Activated naive CD4-positive, alpha-beta T cell treated with anti-CD3 and anti-CD28 coated beads for 36 hours (primary cell): ENCODE results near the gene FBXO8. TPM values are rescaled to one million over a fixed set of nuclear protein-coding genes. Genes with fewer than 3 reads are reported as not detected.
"Not testable (repeated sequence)": the region's sequence is repeated elsewhere in the genome, so short reads cannot be mapped to it uniquely, and the experiment has no call there.

Experiments used
- CTCF ChIA-PET: fragments of 350-600 bp; sonication (Branson Sonifier 250); formaldehyde crosslinking; loops from one replicate; lab custom pipeline; 2021; ENCODE audit warnings: antibody characterized with exemption; lab: Charles Lee
- DNase-seq: peaks from one replicate; pipeline ENCODE4 v3.0.0-alpha.2; 2020
- H3K27ac Mint-ChIP-seq: one replicate; pipeline ENCODE4 v1.8.0; 2021; ENCODE audit warnings: mild to moderate bottlenecking, mixed read lengths
- H3K27me3 Mint-ChIP-seq: one replicate; pipeline ENCODE4 v1.8.0; 2021; ENCODE audit warnings: low read depth, mixed read lengths
- H3K36me3 Mint-ChIP-seq: one replicate; pipeline ENCODE4 v1.8.0; 2021; ENCODE audit warnings: low read depth, mixed read lengths
- H3K4me1 Mint-ChIP-seq: one replicate; pipeline ENCODE4 v1.8.0; 2021; ENCODE audit warnings: low read depth, mixed read lengths
- H3K4me3 Mint-ChIP-seq: one replicate; pipeline ENCODE4 v1.8.0; 2021; ENCODE audit warnings: mild to moderate bottlenecking, moderate library complexity, mixed read lengths
- H3K9me3 Mint-ChIP-seq: one replicate; pipeline ENCODE4 v1.8.0; 2021; ENCODE audit warnings: mixed read lengths
- intact Hi-C: fragments of 100-400 bp; cut with micrococcal nuclease; formaldehyde crosslinking; loops from one replicate; pipeline ENCODE4 v1.15.1; 2023
- total RNA-seq, 2 experiments: library from RNA; stranded (reverse); gene quantifications; one replicate each; pipeline ENCODE4 v1.2.3, GENCODE V29; 2021

The FBXO8 gene
- total RNA-seq, 2 experiments from 2014 or later: 19.9 to 21.2 TPM

- CTCF ChIA-PET: no interaction called here
- H3K4me3 Mint-ChIP-seq: no peak overlapping the region
- H3K4me1 Mint-ChIP-seq: peaks cover 53% of the 10 kb centered on the region
- no peak overlapping the region for H3K27ac Mint-ChIP-seq
- H3K9me3 Mint-ChIP-seq: no peaks in the 10 kb centered on the region
- no peak for DNase-seq
- H3K36me3 Mint-ChIP-seq: peaks cover 18% of the 10 kb centered on the region
- intact Hi-C loops: loop anchor here (5.0 to 10.0 kb wide), 3 partner anchors 776 to 1114 kb away; partner anchors contain the start of gene GALNT7
- no peaks in the 10 kb centered on the region for H3K27me3 Mint-ChIP-seq
These were observed 2.2 kb downstream of the FBXO8 start for GRCh38 chr4:174281182-174281737.

GRCh38 chr4:174279433-174280155, 3.9 kb downstream of the FBXO8 start:
- intact Hi-C loops: loop anchor here (5.0 to 10.0 kb wide), 3 partner anchors 775 to 1112 kb away; partner anchors contain the start of gene GALNT7
- Mint-ChIP-seq H3K9me3 (no peaks in the 10 kb centered on the region), H3K27ac (no peak overlapping the region), H3K36me3 (peaks cover 14% of the 10 kb centered on the region), H3K4me1 (peaks cover 50% of the 10 kb centered on the region), H3K4me3 (no peak overlapping the region), H3K27me3 (no peaks in the 10 kb centered on the region)
- no peak for DNase-seq
- CTCF ChIA-PET: no interaction called here

DNA sequence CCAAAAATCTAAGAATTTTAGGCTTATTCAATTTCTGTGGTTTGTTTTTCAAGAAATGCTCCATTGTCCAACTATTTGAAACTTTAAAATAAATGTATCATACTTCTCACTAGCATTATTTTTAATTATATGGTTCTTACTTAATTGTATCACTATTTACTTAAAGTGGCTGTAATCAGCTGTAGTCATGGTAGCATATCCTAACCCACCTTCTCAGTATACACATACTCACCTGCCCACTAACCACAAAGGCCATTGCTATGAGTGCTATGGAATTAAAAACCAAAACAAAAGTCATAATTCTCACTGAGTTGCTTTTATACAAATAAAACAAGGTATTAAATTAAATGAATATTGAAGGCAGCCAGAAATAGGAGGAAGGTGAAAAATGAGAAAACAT, 5.0 kb downstream of the FBXO8 start:
- no peak for DNase-seq
- CTCF ChIA-PET: no interaction called here
- Mint-ChIP-seq H3K27me3 (no peaks in the 10 kb centered on the region), H3K9me3 (no peaks in the 10 kb centered on the region), H3K4me3 (no peak overlapping the region), H3K4me1 (peaks cover 48% of the 10 kb centered on the region), H3K36me3 (peaks cover 12% of the 10 kb centered on the region), H3K27ac (no peak overlapping the region)
- intact Hi-C loops: no loop called here

DNA sequence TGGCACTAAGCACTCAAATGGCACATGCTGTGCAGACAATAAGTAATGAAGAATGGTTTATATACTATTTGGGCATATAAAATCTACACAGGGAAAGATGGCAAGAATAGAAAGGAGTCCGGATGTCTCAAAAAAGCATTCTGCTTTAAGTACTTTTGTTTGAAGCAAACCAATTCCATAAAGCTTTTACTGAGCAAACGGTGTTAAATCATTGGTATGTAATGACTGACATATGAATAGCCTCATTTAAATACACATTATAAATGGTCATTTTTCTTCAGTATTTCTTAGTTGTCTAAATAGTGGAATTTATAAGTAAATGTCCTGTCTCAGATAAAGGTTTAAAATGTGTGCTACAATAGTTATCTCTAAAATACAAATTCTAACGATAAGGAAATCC, 6.0 kb downstream of the FBXO8 start:
- Mint-ChIP-seq H3K36me3 (peaks cover 12% of the 10 kb centered on the region), H3K9me3 (no peaks in the 10 kb centered on the region), H3K27me3 (no peaks in the 10 kb centered on the region), H3K4me3 (no peak overlapping the region), H3K4me1 (peaks cover 50% of the 10 kb centered on the region), H3K27ac (no peak overlapping the region)
- no peak for DNase-seq
- CTCF ChIA-PET: no interaction called here
- intact Hi-C loops: no loop called here

- Mint-ChIP-seq H3K4me3 (no peak overlapping the region), H3K27ac (no peak overlapping the region), H3K4me1 (peaks cover 36% of the 10 kb centered on the region), H3K27me3 (no peaks in the 10 kb centered on the region), H3K36me3 (peaks cover 7% of the 10 kb centered on the region), H3K9me3 (no peaks in the 10 kb centered on the region)
- CTCF ChIA-PET: no interaction called here
- no peak for DNase-seq
- intact Hi-C loops: loop anchor here (1.0 kb wide), 1 partner anchor 8 kb away; the partner anchor contains the start of genes CEP44 and FBXO8
These were observed 8.4 kb downstream of the FBXO8 start for GRCh38 chr4:174275101-174275500.

DNA sequence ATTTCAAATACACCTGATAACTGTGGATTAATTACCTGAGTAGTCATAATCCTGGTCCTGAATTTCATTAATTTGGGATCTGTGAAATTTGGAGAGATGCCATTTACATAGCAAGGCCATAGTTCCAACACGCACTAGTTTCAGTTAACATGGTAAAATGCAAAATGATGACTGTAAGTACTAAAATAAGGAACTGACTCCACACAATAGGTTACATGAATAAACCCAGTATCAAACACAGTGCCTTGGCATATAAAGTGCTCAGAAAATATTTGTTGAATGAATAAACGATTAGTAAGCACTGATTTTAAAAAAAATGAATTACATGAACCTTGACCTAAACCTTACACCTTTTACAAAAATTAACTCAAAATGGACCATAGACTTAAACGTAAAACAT, 9.0 kb downstream of the FBXO8 start:
- Mint-ChIP-seq H3K9me3 (no peaks in the 10 kb centered on the region), H3K36me3 (peaks cover 6% of the 10 kb centered on the region), H3K27ac (no peak overlapping the region), H3K4me3 (no peak overlapping the region), H3K4me1 (peaks cover 32% of the 10 kb centered on the region), H3K27me3 (no peaks in the 10 kb centered on the region)
- DNase-seq: no peak
- intact Hi-C loops: no loop called here
- CTCF ChIA-PET: no interaction called here

DNA sequence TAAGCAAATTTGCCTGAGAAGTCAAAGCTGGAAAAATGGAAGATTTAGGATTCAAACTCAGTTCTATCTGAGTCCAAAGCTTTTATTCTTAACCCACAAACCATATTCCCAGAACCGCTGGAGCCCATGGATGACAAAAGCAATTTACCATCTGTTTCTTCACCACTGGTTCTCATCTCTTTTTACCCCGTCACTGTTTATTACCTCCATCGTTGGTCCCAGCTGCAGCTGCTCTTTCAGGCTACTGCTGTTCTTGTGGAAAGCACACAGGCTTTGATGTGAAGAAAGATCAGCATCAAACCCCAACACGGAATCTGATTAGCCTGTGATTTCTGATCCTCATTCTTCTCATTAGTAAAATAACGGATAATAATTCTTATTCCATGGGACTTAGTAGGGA, 9.5 kb downstream of the FBXO8 start:
- intact Hi-C loops: no loop called here
- DNase-seq: no peak
- peaks cover 2% of the 10 kb centered on the region for H3K36me3 Mint-ChIP-seq
- peaks cover 27% of the 10 kb centered on the region for H3K4me1 Mint-ChIP-seq
- H3K27me3 Mint-ChIP-seq: no peaks in the 10 kb centered on the region
- CTCF ChIA-PET: no interaction called here
- H3K27ac Mint-ChIP-seq: no peak overlapping the region
- no peak overlapping the region for H3K4me3 Mint-ChIP-seq
- no peaks in the 10 kb centered on the region for H3K9me3 Mint-ChIP-seq

- Mint-ChIP-seq H3K27ac (no peak overlapping the region), H3K27me3 (no peaks in the 10 kb centered on the region), H3K4me3 (no peak overlapping the region), H3K9me3 (no peaks in the 10 kb centered on the region), H3K4me1 (peaks cover 12% of the 10 kb centered on the region), H3K36me3 (peaks cover 6% of the 10 kb centered on the region)
- CTCF ChIA-PET: no interaction called here
- intact Hi-C loops: no loop called here
- no peak for DNase-seq
These were observed 17.1 kb downstream of the FBXO8 start for GRCh38 chr4:174266416-174266815.

DNA sequence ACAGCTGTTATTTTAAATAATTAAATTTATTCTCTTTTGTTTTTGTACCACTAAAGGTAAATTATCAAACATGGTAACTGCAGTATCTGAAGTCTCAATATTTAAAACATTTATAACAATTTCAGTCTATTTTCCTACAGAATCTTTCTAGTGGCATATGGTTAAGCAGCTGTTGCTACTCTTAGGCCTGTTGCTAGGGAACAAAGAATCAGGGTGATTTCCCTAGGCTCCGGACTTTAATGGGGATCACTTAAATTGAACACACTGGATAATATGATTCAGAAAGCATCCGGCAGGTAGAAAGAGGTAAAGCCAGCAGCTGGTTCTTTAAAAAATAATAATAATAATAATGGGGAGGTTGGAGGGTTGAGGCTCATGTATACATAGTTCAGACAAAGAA, 17.6 kb downstream of the FBXO8 start:
- Mint-ChIP-seq H3K4me1 (peaks cover 12% of the 10 kb centered on the region), H3K36me3 (peaks cover 6% of the 10 kb centered on the region), H3K27ac (no peak overlapping the region), H3K9me3 (no peaks in the 10 kb centered on the region), H3K27me3 (no peaks in the 10 kb centered on the region), H3K4me3 (no peak overlapping the region)
- CTCF ChIA-PET: no interaction called here
- no peak for DNase-seq
- intact Hi-C loops: no loop called here

- DNase-seq: no peak
- intact Hi-C loops: no loop called here
- Mint-ChIP-seq H3K9me3 (no peaks in the 10 kb centered on the region), H3K27me3 (no peaks in the 10 kb centered on the region), H3K4me3 (no peak overlapping the region), H3K36me3 (peaks cover 7% of the 10 kb centered on the region), H3K27ac (no peak overlapping the region), H3K4me1 (peaks cover 12% of the 10 kb centered on the region)
- CTCF ChIA-PET: no interaction called here
These were observed 20.1 kb downstream of the FBXO8 start for GRCh38 chr4:174263445-174263736.

- Mint-ChIP-seq H3K27ac (no peak overlapping the region), H3K9me3 (no peaks in the 10 kb centered on the region), H3K36me3 (peaks cover 4% of the 10 kb centered on the region), H3K4me3 (no peak overlapping the region), H3K4me1 (peaks cover 12% of the 10 kb centered on the region), H3K27me3 (no peaks in the 10 kb centered on the region)
- intact Hi-C loops: no loop called here
- CTCF ChIA-PET: no interaction called here
- DNase-seq: no peak
These were observed 20.6 kb downstream of the FBXO8 start for GRCh38 chr4:174262624-174263444.

DNA sequence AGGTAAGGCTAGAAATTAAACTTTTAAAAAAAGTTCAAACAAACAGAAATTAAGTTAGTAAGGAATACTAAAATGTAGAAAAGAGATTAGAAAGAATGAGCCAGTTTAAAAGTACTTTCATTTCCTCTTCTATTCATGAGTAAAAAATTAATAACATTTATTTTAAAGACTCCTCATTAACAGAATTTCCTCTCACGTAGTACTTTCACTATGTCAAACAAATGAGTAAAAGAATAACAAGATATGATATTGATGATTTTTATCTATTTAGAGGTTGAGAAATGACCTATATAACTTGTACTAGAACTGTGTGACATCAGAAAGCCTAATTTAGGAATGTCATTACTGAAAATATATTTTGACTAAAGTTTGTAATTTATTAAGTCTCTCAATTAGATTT, 22.0 kb downstream of the FBXO8 start:
- H3K4me1 Mint-ChIP-seq, H3K4me3 Mint-ChIP-seq, H3K36me3 Mint-ChIP-seq, H3K27me3 Mint-ChIP-seq, CTCF ChIA-PET, DNase-seq, H3K9me3 Mint-ChIP-seq, intact Hi-C loops, H3K27ac Mint-ChIP-seq: not testable (repeated sequence)
